Vagina (tissue), 2 donors: ENCODE measurements around the gene ERG28.

ENCODE experiments used
- POLR2A ChIP-seq, 2 donors: fragments of 450-650 bp; IDR thresholded peaks; one replicate each; pipeline ENCODE4 v1.6.1; 2017; ENCODE audit warnings: antibody characterized with exemption in 2 of 2, mild to moderate bottlenecking in 2 of 2, moderate library complexity in 2 of 2
- TF ChIP-seq, protein P1 (sequence below), 3 experiments: fragments of 450-650 bp in 2 of 3; fragments of 200-600 bp in 1 of 3; sonication (generic) in 1 of 3; IDR thresholded peaks; one replicate each; pipeline ENCODE4 v1.5.1; 2017 to 2019; ENCODE audit warnings: antibody characterized with exemption in 3 of 3, mild to moderate bottlenecking in 2 of 3, moderate library complexity in 2 of 3

DNA sequence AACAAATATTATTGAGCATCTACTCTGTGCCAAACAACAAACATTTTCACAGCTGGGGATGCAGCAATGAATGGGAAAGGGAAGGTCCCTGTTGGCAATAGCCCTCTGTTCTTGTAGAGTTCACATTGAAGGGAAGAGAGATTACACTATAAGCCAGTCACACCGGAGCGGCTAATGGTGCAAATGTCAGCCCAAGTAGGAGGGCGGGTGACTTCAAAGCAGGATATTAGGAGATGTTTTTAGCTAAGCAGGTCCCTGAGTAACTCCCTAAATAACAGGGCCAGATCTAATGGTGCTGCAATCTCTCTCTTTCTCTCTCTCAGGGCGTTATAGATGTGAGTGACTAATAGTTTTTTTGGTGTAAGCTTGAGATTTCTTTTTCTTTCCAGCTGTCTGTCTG, 51.6 kb downstream of the ERG28 start:
- no peak for TF ChIP-seq POLR2A (IDR thresholded peaks at IDR 0.05)
- TF ChIP-seq, protein P1, sequence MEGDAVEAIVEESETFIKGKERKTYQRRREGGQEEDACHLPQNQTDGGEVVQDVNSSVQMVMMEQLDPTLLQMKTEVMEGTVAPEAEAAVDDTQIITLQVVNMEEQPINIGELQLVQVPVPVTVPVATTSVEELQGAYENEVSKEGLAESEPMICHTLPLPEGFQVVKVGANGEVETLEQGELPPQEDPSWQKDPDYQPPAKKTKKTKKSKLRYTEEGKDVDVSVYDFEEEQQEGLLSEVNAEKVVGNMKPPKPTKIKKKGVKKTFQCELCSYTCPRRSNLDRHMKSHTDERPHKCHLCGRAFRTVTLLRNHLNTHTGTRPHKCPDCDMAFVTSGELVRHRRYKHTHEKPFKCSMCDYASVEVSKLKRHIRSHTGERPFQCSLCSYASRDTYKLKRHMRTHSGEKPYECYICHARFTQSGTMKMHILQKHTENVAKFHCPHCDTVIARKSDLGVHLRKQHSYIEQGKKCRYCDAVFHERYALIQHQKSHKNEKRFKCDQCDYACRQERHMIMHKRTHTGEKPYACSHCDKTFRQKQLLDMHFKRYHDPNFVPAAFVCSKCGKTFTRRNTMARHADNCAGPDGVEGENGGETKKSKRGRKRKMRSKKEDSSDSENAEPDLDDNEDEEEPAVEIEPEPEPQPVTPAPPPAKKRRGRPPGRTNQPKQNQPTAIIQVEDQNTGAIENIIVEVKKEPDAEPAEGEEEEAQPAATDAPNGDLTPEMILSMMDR (IDR thresholded peaks at IDR 0.05): no peak
